ENCODE data around the gene ZC3H12D. TPM values are rescaled to one million over a fixed set of nuclear protein-coding genes. Genes with fewer than 3 reads are reported as not detected.

Gene ZC3H12D
- total RNA-seq, 1 donor from 2014 or later, result 2.1 TPM

DNA sequence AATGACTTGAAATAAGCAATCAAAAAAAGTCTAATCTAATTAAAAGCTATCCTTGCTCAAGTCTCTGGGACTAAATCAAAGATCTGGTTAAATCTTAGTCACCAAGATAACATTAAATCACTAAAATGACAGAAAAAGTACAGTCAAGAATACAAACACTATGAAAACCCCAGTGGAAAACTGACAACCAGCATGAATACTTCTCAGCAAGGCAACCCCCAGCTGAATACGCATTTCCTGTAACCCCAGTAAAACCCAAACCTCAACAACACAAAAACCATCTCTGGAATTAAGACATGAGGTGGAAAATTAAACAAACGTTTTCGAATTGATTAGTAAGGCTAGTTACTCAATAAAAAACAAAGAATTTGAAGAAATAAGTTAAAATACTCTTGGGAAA lies 23.7 kb upstream of the ZC3H12D start:
- Histone ChIP-seq H3K9me3 (no peaks in the 10 kb centered on the region), H3K4me3 (no peak overlapping the region), H3K4me1 (no peaks in the 10 kb centered on the region), H3K36me3 (peaks cover 54% of the 10 kb centered on the region), H3K27ac (no peak overlapping the region), H3K27me3 (no peaks in the 10 kb centered on the region)
- no peak for DNase-seq
- intact Hi-C loops (cut with DNase I), result no loop called here
- no peak for TF ChIP-seq CTCF (IDR thresholded peaks at IDR 0.05)
- ATAC-seq, result no peak

DNA sequence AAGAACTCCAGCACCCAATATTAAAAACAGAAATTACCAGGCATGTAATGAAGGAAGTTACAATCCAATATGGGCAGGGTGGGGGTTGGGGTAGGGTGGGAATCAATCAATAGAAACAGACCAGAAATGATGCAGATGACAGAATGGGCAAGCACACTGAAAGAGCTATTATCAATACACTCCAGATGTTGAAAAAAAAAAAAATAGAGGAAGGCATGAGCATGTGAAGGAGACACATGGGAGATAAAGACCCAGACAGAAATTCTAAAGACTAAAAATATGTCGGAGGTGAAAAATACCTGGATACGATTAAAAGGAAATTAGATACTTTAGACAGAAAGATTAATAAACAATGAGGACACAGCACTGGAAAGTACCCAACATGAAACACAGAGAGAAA lies 19.1 kb upstream of the ZC3H12D start:
- intact Hi-C loops (cut with DNase I), result no loop called here
- no peak for TF ChIP-seq CTCF (IDR thresholded peaks at IDR 0.05)
- Histone ChIP-seq H3K27ac (no peak overlapping the region), H3K4me3 (no peak overlapping the region), H3K36me3 (peaks cover 33% of the 10 kb centered on the region), H3K4me1 (no peaks in the 10 kb centered on the region), H3K27me3 (no peaks in the 10 kb centered on the region), H3K9me3 (no peaks in the 10 kb centered on the region)
- DNase-seq, result no peak
- ATAC-seq, result no peak

DNA sequence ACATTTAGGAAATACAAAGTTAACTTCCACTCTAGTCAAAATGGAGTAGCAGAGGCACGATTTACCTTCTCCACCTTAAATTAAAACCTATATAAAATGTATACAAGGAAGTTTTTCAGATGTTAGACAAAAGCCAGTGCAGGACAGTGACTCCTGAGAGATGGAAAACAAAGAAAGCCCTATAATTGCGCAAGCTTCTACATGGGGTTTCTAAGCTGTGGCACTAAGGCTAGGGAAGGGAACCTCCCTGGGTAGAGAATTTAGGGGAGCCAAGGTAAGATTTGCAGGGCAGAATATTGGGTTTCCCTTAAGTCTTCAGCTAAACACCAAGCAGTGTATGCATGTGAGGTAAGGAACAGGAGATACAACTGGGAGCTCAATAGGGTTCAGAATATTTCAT lies 18.5 kb upstream of the ZC3H12D start:
- H3K9me3 ChIP-seq, result no peaks in the 10 kb centered on the region
- H3K4me1 ChIP-seq, result no peaks in the 10 kb centered on the region
- ATAC-seq (no peak), DNase-seq (no peak)
- no peak overlapping the region for H3K27ac ChIP-seq
- H3K4me3 ChIP-seq, result no peak overlapping the region
- TF ChIP-seq CTCF (IDR thresholded peaks at IDR 0.05), result no peak
- intact Hi-C loops (cut with DNase I), result no loop called here
- H3K27me3 ChIP-seq, result no peaks in the 10 kb centered on the region
- H3K36me3 ChIP-seq, result peaks cover 33% of the 10 kb centered on the region

GRCh38 chr6:149501768-149502167 lies 17.0 kb upstream of the ZC3H12D start:
- no peaks in the 10 kb centered on the region for H3K27me3 ChIP-seq
- intact Hi-C loops (cut with DNase I), result no loop called here
- TF ChIP-seq CTCF (IDR thresholded peaks at IDR 0.05), result no peak
- no peak overlapping the region for H3K4me3 ChIP-seq
- H3K4me1 ChIP-seq, result no peaks in the 10 kb centered on the region
- H3K27ac ChIP-seq, result no peak overlapping the region
- H3K36me3 ChIP-seq, result peaks cover 32% of the 10 kb centered on the region
- no peaks in the 10 kb centered on the region for H3K9me3 ChIP-seq
- DNase-seq (no peak), ATAC-seq (no peak)

GRCh38 chr6:149501201-149501600 lies 16.4 kb upstream of the ZC3H12D start:
- H3K9me3 ChIP-seq, result no peaks in the 10 kb centered on the region
- TF ChIP-seq CTCF (IDR thresholded peaks at IDR 0.05), result no peak
- H3K27ac ChIP-seq, result no peak overlapping the region
- DNase-seq (no peak), ATAC-seq (no peak)
- H3K36me3 ChIP-seq, result peaks cover 27% of the 10 kb centered on the region
- H3K4me1 ChIP-seq, result no peaks in the 10 kb centered on the region
- intact Hi-C loops (cut with DNase I), result no loop called here
- H3K4me3 ChIP-seq, result no peak overlapping the region
- H3K27me3 ChIP-seq, result no peaks in the 10 kb centered on the region

GRCh38 chr6:149500096-149500495 lies 15.3 kb upstream of the ZC3H12D start:
- intact Hi-C loops (cut with DNase I), result no loop called here
- DNase-seq, result no peak
- H3K9me3 ChIP-seq, result no peaks in the 10 kb centered on the region
- TF ChIP-seq CTCF (IDR thresholded peaks at IDR 0.05), result no peak
- ATAC-seq, result no peak
- no peak overlapping the region for H3K27ac ChIP-seq
- peaks cover 16% of the 10 kb centered on the region for H3K36me3 ChIP-seq
- no peaks in the 10 kb centered on the region for H3K4me1 ChIP-seq
- no peaks in the 10 kb centered on the region for H3K27me3 ChIP-seq
- no peak overlapping the region for H3K4me3 ChIP-seq
